Suprapubic skin (tissue), 3 donors: Measurements from ENCODE around the gene JAKMIP1.

Experiments
- POLR2A ChIP-seq, 2 donors: fragments of 450-650 bp; IDR thresholded peaks; one replicate each; pipeline ENCODE4 v1.6.1; 2017; ENCODE audit warnings: antibody characterized with exemption in 2 of 2, mild to moderate bottlenecking in 2 of 2, moderate library complexity in 2 of 2
- TF ChIP-seq, protein P1 (sequence below), 2 donors: fragments of 200-600 bp in 1 of 2; fragments of 450-650 bp in 1 of 2; sonication (generic) in 1 of 2; IDR thresholded peaks; one replicate each; pipeline ENCODE4 v1.5.1; 2016 to 2019; ENCODE audit warnings: antibody characterized with exemption in 2 of 2, mild to moderate bottlenecking in 1 of 2, moderate library complexity in 1 of 2

- no peak for TF ChIP-seq POLR2A (IDR thresholded peaks at IDR 0.05)
- TF ChIP-seq, protein P1, sequence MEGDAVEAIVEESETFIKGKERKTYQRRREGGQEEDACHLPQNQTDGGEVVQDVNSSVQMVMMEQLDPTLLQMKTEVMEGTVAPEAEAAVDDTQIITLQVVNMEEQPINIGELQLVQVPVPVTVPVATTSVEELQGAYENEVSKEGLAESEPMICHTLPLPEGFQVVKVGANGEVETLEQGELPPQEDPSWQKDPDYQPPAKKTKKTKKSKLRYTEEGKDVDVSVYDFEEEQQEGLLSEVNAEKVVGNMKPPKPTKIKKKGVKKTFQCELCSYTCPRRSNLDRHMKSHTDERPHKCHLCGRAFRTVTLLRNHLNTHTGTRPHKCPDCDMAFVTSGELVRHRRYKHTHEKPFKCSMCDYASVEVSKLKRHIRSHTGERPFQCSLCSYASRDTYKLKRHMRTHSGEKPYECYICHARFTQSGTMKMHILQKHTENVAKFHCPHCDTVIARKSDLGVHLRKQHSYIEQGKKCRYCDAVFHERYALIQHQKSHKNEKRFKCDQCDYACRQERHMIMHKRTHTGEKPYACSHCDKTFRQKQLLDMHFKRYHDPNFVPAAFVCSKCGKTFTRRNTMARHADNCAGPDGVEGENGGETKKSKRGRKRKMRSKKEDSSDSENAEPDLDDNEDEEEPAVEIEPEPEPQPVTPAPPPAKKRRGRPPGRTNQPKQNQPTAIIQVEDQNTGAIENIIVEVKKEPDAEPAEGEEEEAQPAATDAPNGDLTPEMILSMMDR (IDR thresholded peaks at IDR 0.05): no peak
Observed at GRCh38 chr4:6031846-6032245, 168.5 kb downstream of the JAKMIP1 start.
